GM18520 (cell line): ENCODE results near the gene OR3A2.
"Not testable (repeated sequence)": the region's sequence is repeated elsewhere in the genome, so short reads cannot be mapped to it uniquely, and the experiment has no call there.

Experiments
- ATAC-seq: cut with Tn5 transposase; IDR thresholded peaks from one replicate; pipeline ENCODE4 v1.9.1; 2021; ENCODE audit not compliant: unreplicated experiment

The OR3A2 gene

GRCh38 chr17:3295632-3296031 lies 90.5 kb downstream of the OR3A2 start:
- no peak for ATAC-seq

GRCh38 chr17:3293548-3293947 lies 92.6 kb downstream of the OR3A2 start:
- not testable (repeated sequence) for ATAC-seq

- ATAC-seq = no peak
Observed at GRCh38 chr17:3282901-3283300, 103.2 kb downstream of the OR3A2 start.

- ATAC-seq = no peak
Observed at GRCh38 chr17:3276126-3276525, 110.0 kb downstream of the OR3A2 start.

GRCh38 chr17:3271072-3271848 lies 114.8 kb downstream of the OR3A2 start:
- no peak for ATAC-seq

- no peak for ATAC-seq
Observed at GRCh38 chr17:3260600-3260999, 125.5 kb downstream of the OR3A2 start.

GRCh38 chr17:3260163-3260562 lies 125.9 kb downstream of the OR3A2 start:
- ATAC-seq = no peak

GRCh38 chr17:3256575-3256974 lies 129.5 kb downstream of the OR3A2 start:
- ATAC-seq = no peak

GRCh38 chr17:3249013-3249412 lies 137.1 kb downstream of the OR3A2 start:
- ATAC-seq = not testable (repeated sequence)

- ATAC-seq = not testable (repeated sequence)
Observed at GRCh38 chr17:3244841-3245240, 141.3 kb downstream of the OR3A2 start.

- ATAC-seq = not testable (repeated sequence)
Observed at GRCh38 chr17:3241044-3241443, 145.1 kb downstream of the OR3A2 start.

- not testable (repeated sequence) for ATAC-seq
Observed at GRCh38 chr17:3238685-3239084, 147.4 kb downstream of the OR3A2 start.

- not testable (repeated sequence) for ATAC-seq
Observed at GRCh38 chr17:3232300-3232699, 153.8 kb downstream of the OR3A2 start.
